Thoracic aorta (tissue), 2 donors: ENCODE results near the gene AP1M2. TPM values are rescaled to one million over a fixed set of nuclear protein-coding genes. Genes with fewer than 3 reads are reported as not detected.

Source experiments
- ATAC-seq: fragments of 150-250 bp; one replicate; pipeline ENCODE4 v1.8.0; 2017; ENCODE audit warnings: low read depth; ENCODE audit not compliant: insufficient number of reproducible peaks, low FRiP score
- DNase-seq: peaks from one replicate; pipeline ENCODE4 v3.0.0-alpha.2; 2020; ENCODE audit warnings: low spot score
- H3K27ac ChIP-seq, 2 donors: fragments of 200-600 bp; sonication (generic); 1 replicate in 1 of 2; 2 replicates in 1 of 2; pipeline ENCODE4 v1.5.1; 2016; ENCODE audit warnings: mild to moderate bottlenecking in 2 of 2, moderate library complexity in 2 of 2
- H3K27me3 ChIP-seq: fragments of 200-600 bp; sonication (generic); replicated peaks from 2 replicates; pipeline ENCODE4 v1.6.0; 2016; ENCODE audit warnings: mild to moderate bottlenecking; ENCODE audit not compliant: insufficient read depth
- H3K36me3 ChIP-seq: fragments of 200-600 bp; sonication (generic); one replicate; pipeline ENCODE4 v1.5.1; 2016
- H3K4me1 ChIP-seq, 2 donors: fragments of 200-600 bp; sonication (generic); 1 replicate in 1 of 2; 2 replicates in 1 of 2; pipeline versions ENCODE4 v1.5.1 to v1.6.0; 2016; ENCODE audit warnings: low read depth in 2 of 2, mild to moderate bottlenecking in 1 of 2; ENCODE audit not compliant: control insufficient read depth in 1 of 2
- H3K4me3 ChIP-seq: fragments of 200-600 bp; sonication (generic); 2 replicates; pipeline ENCODE4 v1.5.1; 2016; ENCODE audit warnings: mild to moderate bottlenecking
- H3K9me3 ChIP-seq: fragments of 200-600 bp; sonication (generic); 2 replicates; pipeline ENCODE4 v1.5.1; 2016
- total RNA-seq, 2 donors: library from RNA; depleted of rRNA; stranded (reverse); fragments of >200 nt; gene quantifications; one replicate each; pipeline versions ENCODE4 v1.1.0 to v1.2.3, GENCODE V29; 2016
- TF ChIP-seq, protein P1 (sequence below): fragments of 200-600 bp; sonication (generic); IDR thresholded peaks from one replicate; pipeline ENCODE4 v1.5.1; 2019; ENCODE audit warnings: antibody characterized with exemption

The AP1M2 gene
- total RNA-seq, 2 donors from 2014 or later: 2.3 TPM; not detected in 1

DNA sequence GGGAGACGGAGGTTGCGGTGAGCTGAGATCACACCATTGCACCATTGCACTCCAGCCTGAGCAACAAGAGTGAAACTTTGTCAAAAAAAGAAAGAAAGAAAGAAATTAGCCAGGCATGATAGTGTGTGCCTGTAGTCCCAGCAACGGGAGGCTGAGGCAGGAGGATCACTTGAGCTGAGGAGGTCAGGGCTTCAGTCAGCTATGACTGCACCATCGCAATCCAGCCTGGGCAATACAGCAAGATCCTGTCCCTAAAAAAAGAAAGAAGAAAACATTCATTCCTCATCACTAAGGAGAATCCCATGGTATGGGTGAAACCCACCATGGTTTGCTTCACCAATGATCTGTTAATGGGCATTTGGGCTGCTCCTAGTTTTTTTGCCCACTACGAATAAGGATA, 13.0 kb upstream of the AP1M2 start:
- Histone ChIP-seq H3K4me3 (no peak overlapping the region), H3K9me3 (no peaks in the 10 kb centered on the region), H3K27ac (no peak overlapping the region), H3K36me3 (no peaks in the 10 kb centered on the region), H3K4me1 (peaks cover 12 to 21% of the 10 kb centered on the region in 2 donors), H3K27me3 (no peaks in the 10 kb centered on the region)
- DNase-seq (no peak), ATAC-seq (no peak)
- TF ChIP-seq, protein P1, sequence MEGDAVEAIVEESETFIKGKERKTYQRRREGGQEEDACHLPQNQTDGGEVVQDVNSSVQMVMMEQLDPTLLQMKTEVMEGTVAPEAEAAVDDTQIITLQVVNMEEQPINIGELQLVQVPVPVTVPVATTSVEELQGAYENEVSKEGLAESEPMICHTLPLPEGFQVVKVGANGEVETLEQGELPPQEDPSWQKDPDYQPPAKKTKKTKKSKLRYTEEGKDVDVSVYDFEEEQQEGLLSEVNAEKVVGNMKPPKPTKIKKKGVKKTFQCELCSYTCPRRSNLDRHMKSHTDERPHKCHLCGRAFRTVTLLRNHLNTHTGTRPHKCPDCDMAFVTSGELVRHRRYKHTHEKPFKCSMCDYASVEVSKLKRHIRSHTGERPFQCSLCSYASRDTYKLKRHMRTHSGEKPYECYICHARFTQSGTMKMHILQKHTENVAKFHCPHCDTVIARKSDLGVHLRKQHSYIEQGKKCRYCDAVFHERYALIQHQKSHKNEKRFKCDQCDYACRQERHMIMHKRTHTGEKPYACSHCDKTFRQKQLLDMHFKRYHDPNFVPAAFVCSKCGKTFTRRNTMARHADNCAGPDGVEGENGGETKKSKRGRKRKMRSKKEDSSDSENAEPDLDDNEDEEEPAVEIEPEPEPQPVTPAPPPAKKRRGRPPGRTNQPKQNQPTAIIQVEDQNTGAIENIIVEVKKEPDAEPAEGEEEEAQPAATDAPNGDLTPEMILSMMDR: no peak

DNA sequence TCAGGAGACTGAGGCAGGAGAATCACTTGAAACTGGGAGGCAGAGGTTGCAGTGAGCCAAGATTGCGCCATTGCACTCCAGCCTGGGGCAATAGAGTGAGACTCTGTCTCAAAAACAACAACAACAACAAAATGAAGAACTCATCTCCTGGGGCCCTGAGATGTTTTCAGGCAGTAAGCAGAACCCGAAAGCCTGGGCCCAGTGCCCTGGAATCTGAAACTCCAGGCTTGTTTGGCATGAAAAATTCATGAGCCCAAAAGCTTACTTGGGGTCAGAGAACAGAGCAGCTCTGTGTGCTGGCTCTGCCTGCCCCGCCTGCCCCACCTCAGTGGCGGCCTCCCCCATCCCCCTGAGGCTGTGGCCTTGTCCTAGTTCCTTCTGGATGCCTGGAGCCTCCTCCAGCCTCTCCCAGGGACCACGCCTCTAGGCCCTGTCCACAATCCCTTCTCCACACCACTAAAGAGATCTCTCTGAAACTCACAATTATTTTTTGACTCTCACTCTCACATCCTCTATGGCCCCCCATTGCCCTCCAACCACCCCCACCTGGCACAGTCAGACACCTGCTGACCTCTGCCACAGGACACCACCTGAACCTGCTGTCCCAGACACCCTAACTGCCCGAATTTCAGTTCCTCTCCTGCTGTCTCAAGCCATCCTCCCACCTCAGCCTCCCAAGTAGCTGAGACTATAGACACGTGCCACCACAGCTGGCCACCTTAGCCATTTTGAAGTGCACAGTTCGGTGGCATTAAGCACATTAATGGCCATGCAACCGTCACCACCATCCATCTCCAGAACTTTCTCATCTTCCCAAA, 6.9 kb upstream of the AP1M2 start:
- DNase-seq: no peak
- H3K27me3 ChIP-seq: no peaks in the 10 kb centered on the region
- H3K4me3 ChIP-seq: no peak overlapping the region

DNA sequence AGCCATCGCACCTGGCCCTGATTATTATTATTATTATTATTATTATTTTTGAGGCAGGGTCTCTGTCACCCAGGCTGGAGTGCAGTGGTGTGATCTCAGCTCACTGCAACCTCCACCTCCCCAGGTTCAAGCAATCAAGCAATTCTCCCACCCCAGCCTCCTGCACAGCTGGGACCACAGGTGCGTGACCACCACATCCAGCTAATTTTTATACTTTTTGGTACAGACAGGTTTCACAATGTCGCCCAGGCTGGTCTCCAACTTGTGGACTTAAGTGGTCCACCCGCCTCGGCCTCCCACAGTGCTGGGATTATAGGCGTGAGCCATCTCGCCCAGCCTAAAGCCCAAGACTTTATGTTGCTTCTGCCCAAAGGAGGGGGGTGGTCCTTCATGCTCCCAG, 6.0 kb upstream of the AP1M2 start:
- Histone ChIP-seq H3K27me3 (no peaks in the 10 kb centered on the region), H3K4me1 (no peaks in the 10 kb centered on the region)
- TF ChIP-seq, protein P1: no peak

More for the DNA sequence above, 6.9 kb upstream of the AP1M2 start:
- TF ChIP-seq, protein P1: no peak
- Histone ChIP-seq H3K9me3 (no peaks in the 10 kb centered on the region), H3K36me3 (no peaks in the 10 kb centered on the region), H3K27ac (no peak overlapping the region), H3K4me1 (no peaks in the 10 kb centered on the region)
- ATAC-seq: no peak

DNA sequence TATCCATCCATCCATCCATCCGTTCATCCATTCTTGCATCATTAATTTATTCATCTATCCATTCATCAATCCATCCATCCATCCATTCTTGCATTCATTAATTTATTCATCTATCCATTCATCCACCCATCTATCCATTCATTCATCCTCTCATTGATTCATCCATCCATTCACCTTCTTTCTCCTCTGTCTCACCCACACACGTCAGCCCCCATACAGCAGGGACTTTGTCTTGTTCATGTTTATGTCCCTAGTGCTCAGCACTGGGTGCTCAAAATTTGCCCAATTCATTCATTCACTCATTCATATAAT, 683 bp upstream of the AP1M2 start:
- Histone ChIP-seq H3K9me3 (no peaks in the 10 kb centered on the region), H3K27ac (no peak overlapping the region), H3K27me3 (no peaks in the 10 kb centered on the region), H3K4me1 (no peaks in the 10 kb centered on the region), H3K4me3 (no peak overlapping the region), H3K36me3 (no peaks in the 10 kb centered on the region)
- ATAC-seq (no peak), DNase-seq (no peak)
- TF ChIP-seq, protein P1: no peak

More for the DNA sequence above, 6.0 kb upstream of the AP1M2 start:
- Histone ChIP-seq H3K27ac (no peak overlapping the region), H3K36me3 (no peaks in the 10 kb centered on the region), H3K9me3 (no peaks in the 10 kb centered on the region), H3K4me3 (no peak overlapping the region)
- DNase-seq (no peak), ATAC-seq (no peak)

DNA sequence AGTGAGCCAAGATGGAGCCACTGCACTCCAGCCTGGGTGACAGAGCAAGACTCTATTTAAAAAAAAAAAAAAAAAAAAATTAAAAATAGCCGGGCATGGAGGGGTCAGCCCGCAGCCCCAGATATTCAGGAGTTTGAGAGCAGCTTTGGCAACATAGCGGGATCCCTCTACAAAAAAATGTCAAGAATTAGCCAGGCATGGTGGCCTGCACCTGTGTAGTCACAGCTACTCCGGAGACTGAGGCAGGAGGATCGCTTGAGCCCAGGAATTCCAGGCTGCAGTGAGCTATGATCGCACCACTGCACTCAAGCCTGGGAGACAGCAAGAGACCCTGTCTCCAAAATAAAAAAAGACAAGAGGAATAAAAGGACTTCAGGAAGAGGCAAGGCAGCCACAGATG, 716 bp downstream of the AP1M2 start:
- DNase-seq (no peak), ATAC-seq (no peak)
- Histone ChIP-seq H3K36me3 (no peaks in the 10 kb centered on the region), H3K27me3 (no peaks in the 10 kb centered on the region), H3K27ac (no peak overlapping the region), H3K9me3 (no peaks in the 10 kb centered on the region), H3K4me3 (no peak overlapping the region), H3K4me1 (no peaks in the 10 kb centered on the region)
- TF ChIP-seq, protein P1: no peak
